Measurements from ENCODE around the gene UBIAD1. TPM values are rescaled to one million over a fixed set of nuclear protein-coding genes. Genes with fewer than 3 reads are reported as not detected.

The UBIAD1 gene
- total RNA-seq, 1 experiment from 2014 or later: 21.6 TPM

GRCh38 chr1:11337580-11338073 lies 64.6 kb downstream of the UBIAD1 start:
- Mint-ChIP-seq H3K4me3 (no peak overlapping the region), H3K4me1 (peaks cover 43% of the 10 kb centered on the region), H3K36me3 (no peaks in the 10 kb centered on the region), H3K27me3 (ENCODE audit: low read depth) (peaks cover 5% of the 10 kb centered on the region; the same call in 1 of the 2 replicates), H3K27ac (no peak overlapping the region), H3K9me3 (no peaks in the 10 kb centered on the region)
- peak; percentile 83 for DNase-seq (ENCODE audit: low spot score)
- ChIA-PET CTCF (interaction anchor here (0.6 to 1.2 kb wide), 6 partner anchors 10 to 306 kb away, joined by 3 to 4 read pairs (median 3); partner anchors contain the start of gene UBIAD1), POLR2A (no interaction called here)
- no peak for TF ChIP-seq SMAD3 (CRISPR knock-in tag; IDR thresholded peaks at IDR 0.05; ENCODE audit: borderline replicate concordance)
- TF ChIP-seq ZNF263 (CRISPR knock-in tag; IDR thresholded peaks at IDR 0.05; ENCODE audit: low read depth): peak; percentile 82; the same call in 1 of the 2 replicates
- TF ChIP-seq CTCF (IDR thresholded peaks at IDR 0.05): peak; percentile 89
- peak; percentile 67 for ATAC-seq

Other genes with a start within 250 kb of the UBIAD1 start
- 0.57 to 1.1 TPM (median 0.82 TPM) in 3 replicates for gene MASP2, start 226.0 kb upstream of the UBIAD1 start, total RNA-seq (2021)
- 164 to 200 TPM (median 170 TPM) in 3 replicates for gene SRM, start 213.2 kb upstream of the UBIAD1 start, total RNA-seq (2021)
- gene EXOSC10, start 173.3 kb upstream of the UBIAD1 start, total RNA-seq (2021): 62.8 to 73.0 TPM (median 66.2 TPM) in 3 replicates
- gene ANGPTL7, start 83.8 kb upstream of the UBIAD1 start, total RNA-seq (2021): not detected in 3 replicates
- 63.1 to 66.7 TPM (median 65.0 TPM) in 3 replicates for gene MTOR, start 10.6 kb upstream of the UBIAD1 start, total RNA-seq (2021)
- 5.9 to 6.1 TPM (median 6.0 TPM) in 3 replicates for gene DISP3, start 206.0 kb downstream of the UBIAD1 start, total RNA-seq (2021)

All from WTC11 (cell line).